GM23338 (cell line): Measurements from ENCODE around the gene FBLN2. TPM values are rescaled to one million over a fixed set of nuclear protein-coding genes. Genes with fewer than 3 reads are reported as not detected.

Source experiments
- ATAC-seq: fragments of 200-7000 bp; cut with Tn5 transposase; 3 replicates; pipeline ENCODE4 v1.9.1; 2020
- DNase-seq: peaks from one replicate; pipeline ENCODE4 v3.0.0-alpha.2; 2015; ENCODE audit warnings: low spot score
- H2AFZ ChIP-seq: fragments of 200-600 bp; sonication (generic); 2 replicates; pipeline ENCODE4 v1.8.0; 2016; ENCODE audit warnings: antibody characterized with exemption, mild to moderate bottlenecking, moderate library complexity
- H3F3A ChIP-seq: fragments of 200-600 bp; sonication (generic); replicated peaks from 2 replicates; pipeline ENCODE4 v1.8.0; 2017; ENCODE audit warnings: antibody characterized with exemption, mixed run types, low read depth
- H3K27ac ChIP-seq: fragments of 200-600 bp; sonication (generic); 2 replicates; pipeline ENCODE4 v1.6.1; 2016; ENCODE audit warnings: low read depth
- H3K27me3 ChIP-seq: fragments of 200-600 bp; sonication (generic); 2 replicates; pipeline ENCODE4 v1.8.0; 2016; ENCODE audit warnings: mild to moderate bottlenecking, mixed run types, moderate library complexity; ENCODE audit not compliant: insufficient read depth
- H3K36me3 ChIP-seq: fragments of 200-600 bp; sonication (generic); 2 replicates; pipeline ENCODE4 v1.8.0; 2016; ENCODE audit warnings: mild to moderate bottlenecking; ENCODE audit not compliant: insufficient read depth
- H3K4me1 ChIP-seq: fragments of 200-600 bp; sonication (generic); 2 replicates; pipeline ENCODE4 v1.8.0; 2016; ENCODE audit warnings: mild to moderate bottlenecking, moderate library complexity; ENCODE audit not compliant: insufficient read depth
- H3K4me2 ChIP-seq: fragments of 200-600 bp; sonication (generic); 2 replicates; pipeline ENCODE4 v1.7.1; 2017; ENCODE audit warnings: mixed run types
- H3K4me3 ChIP-seq: fragments of 200-600 bp; sonication (generic); 2 replicates; pipeline ENCODE4 v1.6.1; 2016; ENCODE audit warnings: mixed run types
- H3K79me2 ChIP-seq: fragments of 200-600 bp; sonication (generic); replicated peaks from 2 replicates; pipeline ENCODE4 v1.8.0; 2017; ENCODE audit warnings: mild to moderate bottlenecking; ENCODE audit not compliant: insufficient read depth
- H3K9me2 ChIP-seq: fragments of 200-600 bp; sonication (generic); 2 replicates; pipeline ENCODE4 v1.8.0; 2017; ENCODE audit not compliant: insufficient read depth
- H4K20me1 ChIP-seq: fragments of 200-600 bp; sonication (generic); replicated peaks from 2 replicates; pipeline ENCODE4 v1.8.0; 2017; ENCODE audit warnings: mild to moderate bottlenecking; ENCODE audit not compliant: insufficient read depth
- H3K27ac Mint-ChIP-seq: 2 replicates; pipeline ENCODE4 v1.8.0; 2020; ENCODE audit warnings: inconsistent platforms, mild to moderate bottlenecking, moderate library complexity, mixed read lengths
- H3K27me3 Mint-ChIP-seq: 3 replicates; pipeline ENCODE4 v1.8.0; 2022; ENCODE audit warnings: low read depth, mild to moderate bottlenecking, moderate library complexity, mixed read lengths, inconsistent platforms; ENCODE audit not compliant: insufficient read depth, poor library complexity
- H3K36me3 Mint-ChIP-seq: 3 replicates; pipeline ENCODE4 v1.8.0; 2021; ENCODE audit warnings: low read depth, mild to moderate bottlenecking, inconsistent platforms, moderate library complexity, mixed read lengths
- H3K4me1 Mint-ChIP-seq: 3 replicates; pipeline ENCODE4 v1.8.0; 2020; ENCODE audit warnings: mild to moderate bottlenecking, inconsistent platforms, mixed read lengths
- H3K4me3 Mint-ChIP-seq: 3 replicates; pipeline ENCODE4 v1.8.0; 2021; ENCODE audit warnings: moderate library complexity, mild to moderate bottlenecking, inconsistent platforms, mixed read lengths
- H3K9me3 Mint-ChIP-seq: 3 replicates; pipeline ENCODE4 v1.8.0; 2020; ENCODE audit warnings: moderate library complexity, mild to moderate bottlenecking, inconsistent platforms, mixed read lengths
- CREB1 ChIP-seq: fragments of 250-450 bp; sonication (Bioruptor Pico); IDR thresholded peaks from 2 replicates; pipeline ENCODE4 v1.5.0; 2020; ENCODE audit warnings: low read depth, mild to moderate bottlenecking, moderate library complexity
- CTCF ChIP-seq, 2 experiments: fragments of 200-600 bp in 1 of 2; sonication (generic) in 1 of 2; conservative IDR thresholded peaks; 2 replicates each; pipeline versions ENCODE4 v1.5.1 to v1.6.1; 2016 to 2017; ENCODE audit warnings: antibody characterized with exemption in 2 of 2, low read depth in 2 of 2, mild to moderate bottlenecking in 2 of 2, moderate library complexity in 1 of 2
- EZH2 ChIP-seq: fragments of 200-600 bp; sonication (generic); IDR thresholded peaks from one replicate; pipeline ENCODE4 v1.8.0; 2017; ENCODE audit warnings: antibody characterized with exemption, mild to moderate bottlenecking, low read depth; ENCODE audit not compliant: unreplicated experiment
- EZH2phosphoT487 ChIP-seq: fragments of 200-600 bp; sonication (generic); IDR thresholded peaks from one replicate; pipeline ENCODE4 v1.8.1; 2018; ENCODE audit warnings: antibody characterized with exemption; ENCODE audit not compliant: unreplicated experiment
- JUNB ChIP-seq: IDR thresholded peaks from one replicate; pipeline ENCODE4 v1.6.1; 2016; ENCODE audit warnings: antibody characterized with exemption; ENCODE audit not compliant: unreplicated experiment
- NANOG ChIP-seq: IDR thresholded peaks from 2 replicates; pipeline ENCODE4 v1.6.1; 2016; ENCODE audit warnings: antibody characterized with exemption, borderline replicate concordance
- REST ChIP-seq: IDR thresholded peaks from one replicate; pipeline ENCODE4 v1.6.1; 2018; ENCODE audit warnings: antibody characterized with exemption; ENCODE audit not compliant: unreplicated experiment
- STAT1 ChIP-seq: IDR thresholded peaks from one replicate; pipeline ENCODE4 v1.6.1; 2016; ENCODE audit warnings: antibody characterized with exemption; ENCODE audit not compliant: unreplicated experiment
- ZNF114 ChIP-seq: fragments of 250-450 bp; sonication (Bioruptor Pico); IDR thresholded peaks from 2 replicates; pipeline ENCODE4 v1.5.0; 2020; ENCODE audit warnings: mild to moderate bottlenecking, moderate library complexity
- ZNF331 ChIP-seq: fragments of 250-450 bp; sonication (Bioruptor Pico); IDR thresholded peaks from 2 replicates; pipeline ENCODE4 v1.5.0; 2020; ENCODE audit warnings: low read depth, mild to moderate bottlenecking, moderate library complexity
- ZNF462 ChIP-seq: fragments of 250-450 bp; sonication (Bioruptor Pico); IDR thresholded peaks from 2 replicates; pipeline ENCODE4 v1.5.0; 2020; ENCODE audit warnings: mild to moderate bottlenecking, moderate library complexity
- polyA plus RNA-seq: library from polyadenylated mRNA; unstranded; fragments of >200 nt; fragmentation: Nextera tagmentation; extraction: Ambion mirVana; gene quantifications from 2 replicates; pipeline ENCODE4 v1.2.1, GENCODE V29; 2016
- total RNA-seq: library from RNA; depleted of rRNA; stranded (reverse); fragments of >200 nt; shearing (Covaris generic); gene quantifications from 2 replicates; pipeline ENCODE4 v1.2.3, GENCODE V29; 2014
- TF ChIP-seq, protein P1 (sequence below): IDR thresholded peaks from 2 replicates; pipeline ENCODE4 v1.6.1; 2016; ENCODE audit warnings: antibody characterized with exemption

Gene FBLN2
- total and polyA plus RNA-seq, 2 experiments from 2014 or later: 18.8 to 26.8 TPM

- TF ChIP-seq CREB1 (CRISPR knock-in tag) (no peak), EZH2 (no peak), JUNB (no peak), STAT1 (no peak)
These were observed 6.8 kb upstream of the FBLN2 start (continued) for GRCh38 chr3:13542142-13542541.

DNA sequence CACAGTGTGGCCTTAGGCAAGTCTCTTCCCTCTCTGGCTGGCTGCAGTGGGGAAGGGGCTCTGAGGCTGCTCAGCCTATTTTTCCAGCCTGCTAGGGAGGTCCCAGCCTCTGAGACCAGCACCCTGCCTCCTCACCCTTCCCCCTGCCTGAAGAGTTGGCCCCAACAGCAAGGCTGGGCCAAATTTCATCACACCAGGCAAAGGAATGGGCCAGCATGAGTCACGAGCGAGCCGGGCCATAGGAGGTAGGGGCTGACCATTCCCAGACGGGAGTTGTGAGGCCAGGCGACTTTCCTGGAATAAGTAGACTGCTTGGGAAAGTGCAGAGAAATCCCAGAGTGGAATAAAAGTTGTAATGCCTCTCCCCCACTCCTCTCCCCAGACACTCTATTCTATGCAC is 5.7 kb upstream of the FBLN2 start:
- no peaks in the 10 kb centered on the region for H4K20me1 ChIP-seq
- TF ChIP-seq ZNF114 (CRISPR knock-in tag) (no peak), STAT1 (no peak), REST (no peak), NANOG (no peak), ZNF462 (CRISPR knock-in tag) (no peak), JUNB (no peak), CTCF (conservative IDR thresholded peaks at IDR 0.05; ENCODE audit: low read depth in 2 of 2) (no peak), EZH2phosphoT487 (no peak), ZNF331 (CRISPR knock-in tag) (no peak)
- TF ChIP-seq, protein P1, sequence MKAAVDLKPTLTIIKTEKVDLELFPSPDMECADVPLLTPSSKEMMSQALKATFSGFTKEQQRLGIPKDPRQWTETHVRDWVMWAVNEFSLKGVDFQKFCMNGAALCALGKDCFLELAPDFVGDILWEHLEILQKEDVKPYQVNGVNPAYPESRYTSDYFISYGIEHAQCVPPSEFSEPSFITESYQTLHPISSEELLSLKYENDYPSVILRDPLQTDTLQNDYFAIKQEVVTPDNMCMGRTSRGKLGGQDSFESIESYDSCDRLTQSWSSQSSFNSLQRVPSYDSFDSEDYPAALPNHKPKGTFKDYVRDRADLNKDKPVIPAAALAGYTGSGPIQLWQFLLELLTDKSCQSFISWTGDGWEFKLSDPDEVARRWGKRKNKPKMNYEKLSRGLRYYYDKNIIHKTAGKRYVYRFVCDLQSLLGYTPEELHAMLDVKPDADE: no peak
- peaks cover 23% of the 10 kb centered on the region for H3K9me3 Mint-ChIP-seq
- peaks cover 26% of the 10 kb centered on the region for H3K4me1 Mint-ChIP-seq
- H3K9me2 ChIP-seq: no peaks in the 10 kb centered on the region
- peaks cover 3% of the 10 kb centered on the region; the same call in 1 of the 2 replicates for H3K4me1 ChIP-seq
- peaks cover 18% of the 10 kb centered on the region for H3K27me3 Mint-ChIP-seq
- peaks cover 5% of the 10 kb centered on the region; the same call in 1 of the 3 replicates for H3K36me3 Mint-ChIP-seq
- H2AFZ ChIP-seq: no peak overlapping the region
- H3K79me2 ChIP-seq: no peaks in the 10 kb centered on the region
- no peak overlapping the region for H3K27ac ChIP-seq
- H3K27me3 ChIP-seq: 0 out of 2 replicates have a peak, but pooled peaks cover 2% of the 10 kb centered on the region
- no peak overlapping the region for H3K4me3 ChIP-seq
- H3K36me3 ChIP-seq: peaks cover 6% of the 10 kb centered on the region; the same call in 1 of the 2 replicates
- H3K27ac Mint-ChIP-seq: no peak overlapping the region
- no peak for DNase-seq
- H3K4me3 Mint-ChIP-seq: no peak overlapping the region
- ATAC-seq: no peak
- no peak overlapping the region for H3K4me2 ChIP-seq
- no peaks in the 10 kb centered on the region for H3F3A ChIP-seq
